Fibroblast of skin of abdomen (primary cell): ENCODE data around the gene DVL2.
"Not testable (repeated sequence)": the region's sequence is repeated elsewhere in the genome, so short reads cannot be mapped to it uniquely, and the experiment has no call there.

ENCODE experiments used
- DNase-seq: peaks from one replicate; pipeline ENCODE4 v3.0.0-alpha.2; 2013

Gene DVL2

DNA sequence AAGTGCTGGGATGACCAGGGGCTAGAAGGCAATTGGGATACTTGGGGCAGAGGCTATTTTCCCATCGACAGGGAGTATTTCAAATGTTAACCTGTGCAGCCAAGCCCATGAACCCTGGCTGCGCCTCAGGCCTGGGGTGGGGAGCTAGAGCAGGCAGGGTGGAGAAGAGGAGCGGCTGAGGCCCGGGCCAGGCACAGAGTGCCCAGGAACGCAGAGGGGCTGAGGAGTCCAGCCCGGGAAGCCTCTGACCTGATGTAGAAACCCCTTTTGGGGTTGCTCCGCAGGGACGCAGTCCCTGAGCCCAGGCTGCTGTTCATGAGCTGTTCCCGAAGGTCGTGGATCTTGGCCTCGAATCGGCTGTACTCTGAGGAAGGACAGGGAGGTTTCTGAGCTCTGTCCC lies 38.3 kb downstream of the DVL2 start:
- DNase-seq = no peak

- DNase-seq = no peak
Observed at GRCh38 chr17:7192271-7192937, 41.9 kb downstream of the DVL2 start.

DNA sequence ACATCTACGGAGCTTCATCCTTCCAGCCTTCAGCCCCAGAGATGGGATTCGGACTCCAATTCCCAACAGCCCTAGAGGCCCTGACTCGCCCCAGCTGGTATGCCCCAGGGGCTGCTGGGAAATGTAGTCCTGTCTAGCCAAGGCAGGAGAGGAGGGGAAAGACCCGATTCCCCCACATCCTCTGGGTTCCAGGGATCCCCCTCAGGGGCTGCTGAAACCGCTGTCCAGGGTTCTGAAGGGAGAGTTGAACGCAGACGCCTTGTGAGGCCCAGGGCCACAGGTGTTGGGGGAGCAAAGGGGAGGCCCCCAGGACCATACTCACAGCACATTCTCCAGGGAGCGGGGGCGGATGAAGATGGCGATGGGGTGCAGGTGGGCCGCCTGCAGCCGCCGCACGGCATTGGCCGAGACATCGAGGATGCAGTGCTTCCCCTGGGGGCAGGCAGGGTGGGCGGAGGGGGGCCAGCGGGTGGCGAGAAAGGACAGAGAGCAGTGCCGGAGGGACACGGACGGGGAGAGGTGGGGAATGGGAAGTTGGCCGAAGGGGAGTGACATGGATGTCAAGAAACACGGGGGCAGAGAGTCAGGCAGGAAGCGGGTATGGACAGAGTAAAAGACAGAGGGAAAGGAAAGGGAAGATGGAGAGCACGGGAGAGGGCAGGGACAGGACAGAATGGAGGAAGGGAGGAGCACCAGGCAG lies 42.6 kb downstream of the DVL2 start:
- DNase-seq = no peak

DNA sequence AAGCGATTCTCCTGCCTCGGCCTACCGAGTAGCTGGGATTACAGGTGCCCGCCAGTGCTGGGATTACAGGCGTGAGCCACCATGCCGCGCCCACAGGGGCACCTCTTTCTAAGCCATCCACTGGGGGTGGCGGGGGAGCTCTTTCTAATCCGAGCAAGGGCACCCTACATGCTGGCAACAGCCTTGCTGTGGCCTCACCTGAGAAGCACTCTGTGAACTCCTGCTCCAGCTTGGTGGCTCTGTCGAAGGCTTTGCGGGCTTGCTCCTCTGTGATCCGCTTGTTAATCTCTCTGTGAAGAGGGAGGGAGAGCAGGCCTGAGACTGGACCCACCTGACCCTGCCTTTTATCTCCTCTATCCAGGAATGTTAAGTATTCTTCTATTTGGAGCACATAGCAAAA lies 43.2 kb downstream of the DVL2 start:
- no peak for DNase-seq

DNA sequence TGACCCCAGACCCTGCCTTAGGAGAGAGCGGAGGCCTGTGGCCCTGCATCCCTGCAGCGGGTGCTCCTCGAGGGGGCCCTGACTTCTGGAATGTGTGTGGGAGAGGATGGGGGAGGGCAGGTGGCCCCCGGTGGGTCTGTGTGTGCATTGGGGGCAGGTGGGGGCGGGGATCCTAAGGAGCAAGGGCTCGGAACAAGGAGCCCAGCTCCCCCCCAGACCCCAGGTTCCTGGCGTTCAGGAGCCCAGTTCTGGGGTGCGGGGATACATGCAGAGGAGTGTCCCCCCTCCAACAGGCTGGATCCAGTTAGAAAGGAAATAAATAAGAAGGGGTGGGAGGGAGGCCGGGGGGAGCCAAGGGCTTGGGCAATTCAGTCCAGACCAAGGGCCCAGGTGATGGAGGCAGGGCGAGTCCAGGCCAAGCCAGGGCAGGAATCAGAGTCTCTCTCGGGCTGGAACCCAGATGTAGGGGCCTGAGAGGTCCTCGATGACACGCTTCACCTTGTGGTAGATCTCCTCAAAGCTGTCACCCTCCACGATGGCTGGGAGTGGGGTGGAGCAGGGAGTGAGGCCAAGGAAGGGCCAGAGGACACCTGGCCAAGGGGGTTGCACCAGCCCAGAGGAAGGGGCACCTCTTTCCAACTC lies 43.9 kb downstream of the DVL2 start:
- no peak for DNase-seq

DNA sequence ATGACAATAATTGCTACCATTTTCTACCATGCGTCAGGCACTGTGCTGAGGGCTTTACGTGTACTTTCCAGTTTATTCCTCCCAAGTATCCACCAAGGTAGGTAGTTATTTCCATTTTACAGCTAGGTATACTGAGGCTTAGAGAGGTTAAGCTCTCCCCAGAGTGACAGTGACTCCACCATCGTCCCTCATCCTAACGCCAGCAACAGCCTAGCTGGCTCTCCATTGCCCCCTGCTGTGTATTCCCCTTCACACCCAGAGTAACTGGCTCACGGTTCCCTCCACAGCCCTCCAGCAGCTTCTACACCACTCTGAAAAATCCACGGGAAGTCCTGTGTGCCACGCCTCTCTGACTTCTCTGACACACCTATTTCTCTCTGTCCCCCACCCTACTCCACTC lies 48.1 kb downstream of the DVL2 start:
- DNase-seq = no peak

DNA sequence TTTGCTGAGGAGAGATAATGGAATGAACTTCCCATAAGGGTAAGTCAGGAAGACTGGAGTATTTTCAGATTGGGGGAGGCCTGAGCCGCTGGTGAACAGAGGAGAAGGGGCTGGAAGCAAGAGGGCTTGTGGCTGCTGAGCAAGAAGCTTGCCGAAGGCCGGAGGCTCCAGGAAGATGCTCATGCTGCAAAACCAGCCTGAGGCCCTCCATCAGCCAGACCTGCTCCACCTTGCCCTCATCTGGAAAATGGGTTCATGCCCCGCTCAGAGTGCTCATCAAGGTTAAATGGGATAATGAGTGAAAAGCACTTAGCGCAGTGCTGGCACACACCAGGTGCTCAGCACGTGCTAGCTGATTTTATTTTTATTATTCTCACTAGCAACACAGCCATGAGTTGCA lies 49.7 kb downstream of the DVL2 start:
- DNase-seq = no peak

DNA sequence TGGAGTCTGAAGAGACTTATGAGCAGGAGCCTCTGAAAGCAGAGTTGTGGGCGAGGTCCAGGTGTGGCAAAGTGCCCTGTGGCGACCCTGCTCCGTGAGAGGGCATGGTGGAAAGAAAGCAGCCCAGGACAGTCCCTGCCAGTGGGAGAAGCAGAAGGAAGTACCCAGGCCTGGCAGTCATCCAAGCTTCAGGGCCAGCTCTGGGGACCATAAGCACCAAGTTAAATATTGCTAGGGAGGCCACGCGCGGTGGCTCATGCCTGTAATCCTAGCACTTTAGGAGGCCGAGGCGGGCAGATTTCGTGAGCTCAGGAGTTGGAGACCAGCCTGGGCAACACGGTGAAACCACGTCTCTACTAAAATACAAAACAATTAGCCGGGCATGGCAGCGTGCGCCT lies 50.2 kb downstream of the DVL2 start:
- no peak for DNase-seq

DNA sequence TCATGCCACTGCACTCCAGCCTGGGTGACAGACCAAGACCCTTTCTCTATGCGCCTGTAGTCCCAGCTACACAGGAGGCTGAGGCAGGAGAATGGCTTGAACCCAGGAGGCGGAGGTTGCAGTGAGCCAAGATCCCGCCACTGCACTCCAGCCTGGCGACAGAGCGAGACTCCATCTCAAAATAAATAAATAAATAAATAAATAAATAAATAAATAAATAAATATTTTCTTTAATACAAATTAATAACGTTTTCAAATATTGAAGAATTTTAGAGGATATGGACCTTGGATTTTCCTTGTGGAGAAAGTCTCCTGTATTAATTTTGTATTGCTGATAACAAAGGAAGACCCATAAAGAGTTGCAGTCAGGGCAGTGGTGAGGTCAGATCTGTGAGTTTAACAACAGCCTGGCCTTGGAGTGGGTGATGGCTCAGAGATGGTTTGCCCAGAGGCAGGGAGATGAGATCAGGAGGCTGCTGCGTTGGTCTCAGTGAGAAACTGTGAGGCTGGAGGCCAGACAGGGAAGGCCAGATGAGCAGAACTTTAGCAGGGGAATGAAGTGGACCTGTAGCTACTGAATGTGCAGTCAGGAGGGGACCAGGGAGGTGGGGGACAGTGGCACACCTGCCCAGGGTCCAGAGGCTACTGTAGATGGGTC lies 50.8 kb downstream of the DVL2 start:
- no peak for DNase-seq

DNA sequence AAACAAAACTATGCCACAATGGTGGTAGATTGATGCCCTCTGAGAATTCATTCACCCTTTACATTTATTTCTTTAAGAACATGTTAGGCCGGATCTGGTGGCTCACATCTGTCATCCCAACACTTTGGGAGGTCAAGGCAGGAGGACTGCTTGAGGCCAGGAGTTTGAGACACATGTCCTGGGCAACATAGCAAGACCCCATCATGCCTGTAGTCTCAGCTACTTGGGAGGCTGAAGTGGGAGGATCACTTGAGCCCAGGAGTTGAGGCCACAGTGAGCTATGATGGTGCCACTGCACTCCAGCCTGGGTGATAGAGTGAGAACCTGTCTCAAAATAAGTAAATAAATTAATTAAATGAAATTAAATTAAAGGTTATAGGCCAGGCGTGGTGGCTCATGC lies 52.2 kb downstream of the DVL2 start:
- DNase-seq = not testable (repeated sequence)

DNA sequence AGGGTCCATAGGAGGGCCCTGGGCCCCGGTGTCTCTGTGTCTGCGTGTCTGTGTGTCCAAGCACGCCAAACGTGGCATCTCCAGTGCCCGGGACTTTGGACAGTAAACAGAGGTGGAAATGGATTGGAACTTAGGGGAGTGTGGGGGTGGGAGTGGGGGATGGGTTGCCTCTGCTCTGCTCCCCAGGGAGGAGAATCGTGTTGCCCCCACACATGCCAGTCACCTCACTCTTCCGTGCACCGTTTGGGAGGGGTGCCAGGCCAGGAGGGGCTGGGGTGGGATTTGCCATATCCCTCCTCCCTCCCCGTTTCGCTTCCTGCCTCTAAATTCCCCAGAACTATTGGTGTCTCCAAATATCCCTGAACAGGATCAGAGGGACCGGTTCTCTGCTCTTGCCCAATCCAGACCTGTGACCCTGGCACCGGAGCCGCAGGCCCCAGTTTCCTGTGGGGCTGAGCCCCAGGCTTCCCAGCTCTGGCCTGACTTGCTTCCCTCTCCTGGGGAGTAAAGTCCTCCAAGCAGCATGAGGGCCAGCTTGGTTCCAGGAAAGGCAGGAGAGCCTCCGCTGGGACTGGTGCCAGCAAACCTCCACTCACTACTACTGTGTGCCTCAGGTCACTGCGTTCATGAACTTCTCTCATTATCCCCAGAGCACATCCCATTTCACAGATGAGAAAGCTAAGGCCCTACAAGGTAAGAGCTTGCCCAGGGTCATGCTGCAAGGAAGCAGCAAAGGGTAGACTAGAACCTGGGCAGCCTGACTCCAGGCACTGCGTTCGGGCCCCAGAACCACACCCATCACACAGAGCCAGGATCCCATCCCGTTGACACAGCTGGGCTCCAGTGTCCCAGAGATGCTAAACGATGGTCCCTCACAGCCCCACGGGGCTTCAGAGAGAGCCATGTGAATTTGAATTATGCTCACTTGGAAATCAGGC lies 54.7 kb downstream of the DVL2 start, which contains the start of gene ASGR1:
Gene ASGR1, minus strand, starts transcription at position 54 of the 938 bp plus-strand sequence. CDS start 807 bp downstream, outside the sequence.
- DNase-seq = no peak

- no peak for DNase-seq
Observed at GRCh38 chr17:7178973-7179316, 55.4 kb downstream of the DVL2 start.

GRCh38 chr17:7177954-7178477 lies 56.3 kb downstream of the DVL2 start:
- DNase-seq = peak; percentile 28

GRCh38 chr17:7177191-7177953 lies 56.9 kb downstream of the DVL2 start:
- peak; percentile 69 for DNase-seq

- no peak for DNase-seq
Observed at GRCh38 chr17:7176841-7177190, 57.5 kb downstream of the DVL2 start.

GRCh38 chr17:7176107-7176840 lies 58.0 kb downstream of the DVL2 start:
- DNase-seq = no peak
